ENCODE measurements around the gene ZBTB42. TPM values are rescaled to one million over a fixed set of nuclear protein-coding genes. Genes with fewer than 3 reads are reported as not detected.

The ZBTB42 gene
- polyA plus RNA-seq, 1 experiment = 1.6 TPM

GRCh38 chr14:104816616-104816884 is 15.6 kb downstream of the ZBTB42 start:
- no peak overlapping the region for H3K27ac ChIP-seq (ENCODE audit: low read depth, low read length)
- no peak for DNase-seq (ENCODE audit: low read depth, low spot score)
- no peaks in the 10 kb centered on the region for H3K27me3 ChIP-seq (ENCODE audit: control insufficient read depth, insufficient read depth, low read length)
- peak overlapping the region; percentile 87 for H3K4me3 ChIP-seq (ENCODE audit: low read depth, low read length)
- H3K9me3 ChIP-seq (ENCODE audit: control insufficient read depth, insufficient read depth, low read length) = peaks cover 5% of the 10 kb centered on the region
- POLR2A ChIA-PET = no interaction called here
- TF ChIP-seq CTCF (IDR thresholded peaks at IDR 0.05; ENCODE audit: low read depth, low read length) = no peak
- CTCF ChIA-PET = no interaction called here

GRCh38 chr14:104817930-104818713 is 17.2 kb downstream of the ZBTB42 start:
- Histone ChIP-seq H3K9me3 (ENCODE audit: control insufficient read depth, insufficient read depth, low read length) (peaks cover 5% of the 10 kb centered on the region), H3K27ac (ENCODE audit: low read depth, low read length) (no peak overlapping the region), H3K4me3 (ENCODE audit: low read depth, low read length) (no peak overlapping the region), H3K27me3 (ENCODE audit: control insufficient read depth, insufficient read depth, low read length) (no peaks in the 10 kb centered on the region)
- ChIA-PET POLR2A (no interaction called here), CTCF (interaction anchor here (1.5 kb wide), 1 partner anchor 52 kb away, joined by 5 read pairs; no protein-coding TSS in a partner anchor)
- TF ChIP-seq CTCF (IDR thresholded peaks at IDR 0.05; ENCODE audit: low read depth, low read length) = no peak
- DNase-seq (ENCODE audit: low read depth, low spot score) = no peak

DNA sequence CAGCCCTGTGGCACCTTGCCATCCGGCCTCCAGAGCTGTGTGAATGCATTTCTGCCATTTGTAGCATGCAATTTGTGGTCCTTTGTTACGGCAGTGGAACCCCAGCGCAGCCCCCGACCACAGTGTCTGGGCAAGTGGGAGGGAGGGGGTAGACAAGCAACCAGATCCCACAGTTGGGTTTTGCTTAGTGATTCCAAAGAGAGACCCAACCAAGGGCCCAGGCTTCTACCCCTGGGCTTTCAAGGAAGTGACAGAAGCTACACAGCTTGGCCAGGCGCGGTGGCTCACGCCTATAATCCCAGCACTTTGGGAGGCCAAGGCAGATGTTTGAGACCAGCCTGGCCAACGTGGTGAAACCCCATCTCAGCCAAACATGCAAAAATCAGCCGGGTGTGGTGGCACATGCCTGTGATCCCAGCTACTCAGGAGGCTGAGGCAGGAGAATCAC is 17.8 kb downstream of the ZBTB42 start:
- Histone ChIP-seq H3K4me3 (ENCODE audit: low read depth, low read length) (no peak overlapping the region), H3K27me3 (ENCODE audit: control insufficient read depth, insufficient read depth, low read length) (no peaks in the 10 kb centered on the region), H3K9me3 (ENCODE audit: control insufficient read depth, insufficient read depth, low read length) (peaks cover 5% of the 10 kb centered on the region), H3K27ac (ENCODE audit: low read depth, low read length) (no peak overlapping the region)
- no peak for DNase-seq (ENCODE audit: low read depth, low spot score)
- no peak for TF ChIP-seq CTCF (IDR thresholded peaks at IDR 0.05; ENCODE audit: low read depth, low read length)
- ChIA-PET POLR2A (no interaction called here), CTCF (interaction anchor here (1.5 kb wide), 1 partner anchor 52 kb away, joined by 5 read pairs; no protein-coding TSS in a partner anchor)

DNA sequence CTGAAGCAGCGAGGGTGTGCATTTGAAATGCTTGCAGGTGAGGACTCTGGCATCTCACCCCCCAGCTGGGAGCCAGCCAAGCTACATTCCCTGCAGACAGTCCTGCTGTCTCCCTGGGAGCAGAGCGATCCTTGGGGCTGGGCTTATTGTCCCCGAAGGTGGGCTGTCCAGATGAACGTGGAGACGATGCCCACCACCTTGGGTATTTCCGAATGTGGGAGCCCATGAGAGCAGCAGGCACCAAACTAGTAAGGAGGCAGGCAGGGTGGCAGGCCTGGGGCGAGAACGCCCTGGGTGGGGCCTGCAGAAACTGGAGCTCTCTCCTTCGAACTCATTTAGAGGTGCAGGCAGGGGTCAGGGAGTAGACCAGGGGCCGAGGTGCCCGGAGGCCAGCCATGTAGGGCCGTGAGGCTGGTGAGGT is 18.5 kb downstream of the ZBTB42 start:
- H3K27me3 ChIP-seq (ENCODE audit: control insufficient read depth, insufficient read depth, low read length) = no peaks in the 10 kb centered on the region
- no peak for TF ChIP-seq CTCF (IDR thresholded peaks at IDR 0.05; ENCODE audit: low read depth, low read length)
- H3K4me3 ChIP-seq (ENCODE audit: low read depth, low read length) = no peak overlapping the region
- peaks cover 5% of the 10 kb centered on the region for H3K9me3 ChIP-seq (ENCODE audit: control insufficient read depth, insufficient read depth, low read length)
- H3K27ac ChIP-seq (ENCODE audit: low read depth, low read length) = no peak overlapping the region
- CTCF ChIA-PET = interaction anchor here (1.5 kb wide), 1 partner anchor 53 kb away, joined by 5 read pairs; no protein-coding TSS in a partner anchor
- POLR2A ChIA-PET = no interaction called here
- no peak for DNase-seq (ENCODE audit: low read depth, low spot score)

- peak; percentile 76 for TF ChIP-seq CTCF (IDR thresholded peaks at IDR 0.05; ENCODE audit: low read depth, low read length)
- peak; percentile 37 for DNase-seq (ENCODE audit: low read depth, low spot score)
- ChIA-PET CTCF (interaction anchor here (0.6 to 1.9 kb wide), 12 partner anchors 26 to 427 kb away, joined by 3 to 22 read pairs (median 4); partner anchors contain the start of gene SIVA1), POLR2A (interaction anchor here (0.7 to 0.9 kb wide), 3 partner anchors 20 to 66 kb away, joined by 3 to 5 read pairs (median 5); partner anchors contain the start of gene ZBTB42)
- no peak overlapping the region for H3K27ac ChIP-seq (ENCODE audit: low read depth, low read length)
- no peaks in the 10 kb centered on the region for H3K27me3 ChIP-seq (ENCODE audit: control insufficient read depth, insufficient read depth, low read length)
- peaks cover 5% of the 10 kb centered on the region for H3K9me3 ChIP-seq (ENCODE audit: control insufficient read depth, insufficient read depth, low read length)
- H3K4me3 ChIP-seq (ENCODE audit: low read depth, low read length) = no peak overlapping the region
Measured at GRCh38 chr14:104820669-104821228, 19.8 kb downstream of the ZBTB42 start.
